Liver (tissue), 3 donors: ENCODE results near the gene SLC16A7.

Source experiments
- EGR1 ChIP-seq, 2 donors: IDR thresholded peaks; 2 replicates each; pipeline ENCODE4 v1.6.1; 2016 to 2018; ENCODE audit warnings: antibody characterized with exemption in 2 of 2, low read depth in 2 of 2
- GABPA ChIP-seq, 2 donors: IDR thresholded peaks in 1 of 2; conservative IDR thresholded peaks in 1 of 2; 2 replicates each; pipeline ENCODE4 v1.6.1; 2016; ENCODE audit warnings: antibody characterized with exemption in 2 of 2, mild to moderate bottlenecking in 1 of 2, moderate library complexity in 1 of 2
- JUND ChIP-seq, 2 donors: IDR thresholded peaks; 2 replicates each; pipeline ENCODE4 v1.6.1; 2016; ENCODE audit warnings: antibody characterized with exemption in 2 of 2
- RAD21 ChIP-seq, 2 donors: IDR thresholded peaks; 2 replicates each; pipeline ENCODE4 v1.6.1; 2016; ENCODE audit warnings: antibody characterized with exemption in 2 of 2, mild to moderate bottlenecking in 2 of 2
- TAF1 ChIP-seq: conservative IDR thresholded peaks from 2 replicates; pipeline ENCODE4 v1.6.1; 2016; ENCODE audit warnings: antibody characterized with exemption, mild to moderate bottlenecking
- TF ChIP-seq, protein P1 (sequence below): fragments of 150-350 bp; IDR thresholded peaks from 2 replicates; pipeline ENCODE4 v1.5.1; 2017; ENCODE audit warnings: improper control_type of control experiment, low read depth, low read length; ENCODE audit not compliant: missing input control
- TF ChIP-seq, protein P2 (sequence below): IDR thresholded peaks from 2 replicates; pipeline ENCODE4 v1.6.1; 2016; ENCODE audit warnings: antibody characterized with exemption
- TF ChIP-seq, protein P3 (sequence below): IDR thresholded peaks from 2 replicates; pipeline ENCODE4 v1.6.1; 2016; ENCODE audit warnings: antibody characterized with exemption, mild to moderate bottlenecking
- TF ChIP-seq, protein P4 (sequence below): IDR thresholded peaks from 2 replicates; pipeline ENCODE4 v1.6.1; 2016; ENCODE audit warnings: antibody characterized with exemption
- donor health status: healthy.
- donor health status: healthy.

DNA sequence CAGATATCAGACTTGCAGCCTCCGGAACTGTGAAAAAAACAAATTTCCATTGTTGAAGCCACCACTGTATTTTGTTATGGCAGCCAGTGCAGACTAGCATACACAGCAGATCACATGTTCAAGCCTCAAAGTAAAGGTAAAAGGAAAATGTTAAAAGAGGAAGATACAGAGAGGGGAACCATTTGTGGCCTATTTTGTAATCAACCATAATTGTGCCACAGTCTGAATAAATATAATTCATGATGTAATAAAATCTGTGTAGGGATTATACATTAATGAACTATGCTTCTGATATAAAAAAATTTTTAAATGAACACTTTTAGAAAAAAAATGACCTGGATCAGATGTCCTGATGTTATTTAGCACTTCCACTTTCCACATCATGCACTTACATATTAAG, 79.6 kb downstream of the SLC16A7 start:
- TF ChIP-seq EGR1 (IDR thresholded peaks at IDR 0.05; ENCODE audit: low read depth in 2 of 2) (no peak), TAF1 (no peak), GABPA (IDR thresholded peaks at IDR 0.05 in 1 of 2, conservative IDR thresholded peaks at IDR 0.05 in 1 of 2) (no peak), RAD21 (IDR thresholded peaks at IDR 0.05) (no peak), JUND (IDR thresholded peaks at IDR 0.05) (no peak)
- TF ChIP-seq, protein P1, sequence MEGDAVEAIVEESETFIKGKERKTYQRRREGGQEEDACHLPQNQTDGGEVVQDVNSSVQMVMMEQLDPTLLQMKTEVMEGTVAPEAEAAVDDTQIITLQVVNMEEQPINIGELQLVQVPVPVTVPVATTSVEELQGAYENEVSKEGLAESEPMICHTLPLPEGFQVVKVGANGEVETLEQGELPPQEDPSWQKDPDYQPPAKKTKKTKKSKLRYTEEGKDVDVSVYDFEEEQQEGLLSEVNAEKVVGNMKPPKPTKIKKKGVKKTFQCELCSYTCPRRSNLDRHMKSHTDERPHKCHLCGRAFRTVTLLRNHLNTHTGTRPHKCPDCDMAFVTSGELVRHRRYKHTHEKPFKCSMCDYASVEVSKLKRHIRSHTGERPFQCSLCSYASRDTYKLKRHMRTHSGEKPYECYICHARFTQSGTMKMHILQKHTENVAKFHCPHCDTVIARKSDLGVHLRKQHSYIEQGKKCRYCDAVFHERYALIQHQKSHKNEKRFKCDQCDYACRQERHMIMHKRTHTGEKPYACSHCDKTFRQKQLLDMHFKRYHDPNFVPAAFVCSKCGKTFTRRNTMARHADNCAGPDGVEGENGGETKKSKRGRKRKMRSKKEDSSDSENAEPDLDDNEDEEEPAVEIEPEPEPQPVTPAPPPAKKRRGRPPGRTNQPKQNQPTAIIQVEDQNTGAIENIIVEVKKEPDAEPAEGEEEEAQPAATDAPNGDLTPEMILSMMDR, result no peak
- TF ChIP-seq, protein P2, sequence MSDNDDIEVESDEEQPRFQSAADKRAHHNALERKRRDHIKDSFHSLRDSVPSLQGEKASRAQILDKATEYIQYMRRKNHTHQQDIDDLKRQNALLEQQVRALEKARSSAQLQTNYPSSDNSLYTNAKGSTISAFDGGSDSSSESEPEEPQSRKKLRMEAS, result no peak
- TF ChIP-seq, protein P3, sequence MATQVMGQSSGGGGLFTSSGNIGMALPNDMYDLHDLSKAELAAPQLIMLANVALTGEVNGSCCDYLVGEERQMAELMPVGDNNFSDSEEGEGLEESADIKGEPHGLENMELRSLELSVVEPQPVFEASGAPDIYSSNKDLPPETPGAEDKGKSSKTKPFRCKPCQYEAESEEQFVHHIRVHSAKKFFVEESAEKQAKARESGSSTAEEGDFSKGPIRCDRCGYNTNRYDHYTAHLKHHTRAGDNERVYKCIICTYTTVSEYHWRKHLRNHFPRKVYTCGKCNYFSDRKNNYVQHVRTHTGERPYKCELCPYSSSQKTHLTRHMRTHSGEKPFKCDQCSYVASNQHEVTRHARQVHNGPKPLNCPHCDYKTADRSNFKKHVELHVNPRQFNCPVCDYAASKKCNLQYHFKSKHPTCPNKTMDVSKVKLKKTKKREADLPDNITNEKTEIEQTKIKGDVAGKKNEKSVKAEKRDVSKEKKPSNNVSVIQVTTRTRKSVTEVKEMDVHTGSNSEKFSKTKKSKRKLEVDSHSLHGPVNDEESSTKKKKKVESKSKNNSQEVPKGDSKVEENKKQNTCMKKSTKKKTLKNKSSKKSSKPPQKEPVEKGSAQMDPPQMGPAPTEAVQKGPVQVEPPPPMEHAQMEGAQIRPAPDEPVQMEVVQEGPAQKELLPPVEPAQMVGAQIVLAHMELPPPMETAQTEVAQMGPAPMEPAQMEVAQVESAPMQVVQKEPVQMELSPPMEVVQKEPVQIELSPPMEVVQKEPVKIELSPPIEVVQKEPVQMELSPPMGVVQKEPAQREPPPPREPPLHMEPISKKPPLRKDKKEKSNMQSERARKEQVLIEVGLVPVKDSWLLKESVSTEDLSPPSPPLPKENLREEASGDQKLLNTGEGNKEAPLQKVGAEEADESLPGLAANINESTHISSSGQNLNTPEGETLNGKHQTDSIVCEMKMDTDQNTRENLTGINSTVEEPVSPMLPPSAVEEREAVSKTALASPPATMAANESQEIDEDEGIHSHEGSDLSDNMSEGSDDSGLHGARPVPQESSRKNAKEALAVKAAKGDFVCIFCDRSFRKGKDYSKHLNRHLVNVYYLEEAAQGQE, result no peak
- TF ChIP-seq, protein P4, sequence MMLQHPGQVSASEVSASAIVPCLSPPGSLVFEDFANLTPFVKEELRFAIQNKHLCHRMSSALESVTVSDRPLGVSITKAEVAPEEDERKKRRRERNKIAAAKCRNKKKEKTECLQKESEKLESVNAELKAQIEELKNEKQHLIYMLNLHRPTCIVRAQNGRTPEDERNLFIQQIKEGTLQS, result no peak
